GM12878 (cell line): ENCODE data around the gene HDAC8.

ENCODE experiments used
- BMI1 ChIP-seq: fragments of 450-650 bp; IDR thresholded peaks from 2 replicates; pipeline ENCODE4 v1.6.1; 2016; ENCODE audit warnings: mild to moderate bottlenecking, moderate library complexity, borderline replicate concordance
- NRF1 ChIP-seq: conservative IDR thresholded peaks from 2 replicates; pipeline ENCODE4 v1.6.1; 2011; ENCODE audit warnings: mild to moderate bottlenecking, low read depth, low read length, improper control_type of control experiment
- POLR2A ChIP-seq: IDR thresholded peaks from 2 replicates; pipeline ENCODE4 v1.6.1; 2011; ENCODE audit warnings: low read depth, mild to moderate bottlenecking, low read length
- SMC3 ChIP-seq: IDR thresholded peaks from 2 replicates; pipeline ENCODE4 v1.6.1; 2011; ENCODE audit warnings: low read length, improper control_type of control experiment, borderline replicate concordance
- TF ChIP-seq, protein P1 (sequence below), 3 experiments: IDR thresholded peaks in 2 of 3; conservative IDR thresholded peaks in 1 of 3; 2 replicates each; pipeline ENCODE4 v1.5.1; 2011; ENCODE audit warnings: low read depth in 3 of 3, low read length in 3 of 3, mild to moderate bottlenecking in 3 of 3, control low read depth in 2 of 3, moderate library complexity in 2 of 3, inconsistent platforms in 1 of 3, mixed read lengths in 1 of 3; ENCODE audit not compliant: control insufficient read depth in 2 of 3, insufficient read depth in 1 of 3; ENCODE audit errors: extremely low read depth in 1 of 3
- TF ChIP-seq, protein P2 (sequence below): IDR thresholded peaks from 2 replicates; pipeline ENCODE4 v1.6.1; 2011; ENCODE audit warnings: borderline replicate concordance, low read depth, mild to moderate bottlenecking, moderate library complexity, low read length; ENCODE audit not compliant: insufficient read depth, poor library complexity, severe bottlenecking

- TF ChIP-seq, protein P1, sequence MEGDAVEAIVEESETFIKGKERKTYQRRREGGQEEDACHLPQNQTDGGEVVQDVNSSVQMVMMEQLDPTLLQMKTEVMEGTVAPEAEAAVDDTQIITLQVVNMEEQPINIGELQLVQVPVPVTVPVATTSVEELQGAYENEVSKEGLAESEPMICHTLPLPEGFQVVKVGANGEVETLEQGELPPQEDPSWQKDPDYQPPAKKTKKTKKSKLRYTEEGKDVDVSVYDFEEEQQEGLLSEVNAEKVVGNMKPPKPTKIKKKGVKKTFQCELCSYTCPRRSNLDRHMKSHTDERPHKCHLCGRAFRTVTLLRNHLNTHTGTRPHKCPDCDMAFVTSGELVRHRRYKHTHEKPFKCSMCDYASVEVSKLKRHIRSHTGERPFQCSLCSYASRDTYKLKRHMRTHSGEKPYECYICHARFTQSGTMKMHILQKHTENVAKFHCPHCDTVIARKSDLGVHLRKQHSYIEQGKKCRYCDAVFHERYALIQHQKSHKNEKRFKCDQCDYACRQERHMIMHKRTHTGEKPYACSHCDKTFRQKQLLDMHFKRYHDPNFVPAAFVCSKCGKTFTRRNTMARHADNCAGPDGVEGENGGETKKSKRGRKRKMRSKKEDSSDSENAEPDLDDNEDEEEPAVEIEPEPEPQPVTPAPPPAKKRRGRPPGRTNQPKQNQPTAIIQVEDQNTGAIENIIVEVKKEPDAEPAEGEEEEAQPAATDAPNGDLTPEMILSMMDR (IDR thresholded peaks at IDR 0.05 in 2 of 3, conservative IDR thresholded peaks at IDR 0.05 in 1 of 3; ENCODE audit: control insufficient read depth in 2 of 3, extremely low read depth in 1 of 3, insufficient read depth in 1 of 3, low read depth in 3 of 3, low read length in 3 of 3) = no peak
- TF ChIP-seq SMC3 = no peak
- no peak for TF ChIP-seq NRF1
- TF ChIP-seq, protein P2, sequence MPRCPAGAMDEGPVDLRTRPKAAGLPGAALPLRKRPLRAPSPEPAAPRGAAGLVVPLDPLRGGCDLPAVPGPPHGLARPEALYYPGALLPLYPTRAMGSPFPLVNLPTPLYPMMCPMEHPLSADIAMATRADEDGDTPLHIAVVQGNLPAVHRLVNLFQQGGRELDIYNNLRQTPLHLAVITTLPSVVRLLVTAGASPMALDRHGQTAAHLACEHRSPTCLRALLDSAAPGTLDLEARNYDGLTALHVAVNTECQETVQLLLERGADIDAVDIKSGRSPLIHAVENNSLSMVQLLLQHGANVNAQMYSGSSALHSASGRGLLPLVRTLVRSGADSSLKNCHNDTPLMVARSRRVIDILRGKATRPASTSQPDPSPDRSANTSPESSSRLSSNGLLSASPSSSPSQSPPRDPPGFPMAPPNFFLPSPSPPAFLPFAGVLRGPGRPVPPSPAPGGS = no peak
- TF ChIP-seq POLR2A = no peak
- TF ChIP-seq BMI1 = no peak
Measured at GRCh38 chrX:72536542-72536941, 36.1 kb downstream of the HDAC8 start.
